ENCODE results near the gene APC.

DNA sequence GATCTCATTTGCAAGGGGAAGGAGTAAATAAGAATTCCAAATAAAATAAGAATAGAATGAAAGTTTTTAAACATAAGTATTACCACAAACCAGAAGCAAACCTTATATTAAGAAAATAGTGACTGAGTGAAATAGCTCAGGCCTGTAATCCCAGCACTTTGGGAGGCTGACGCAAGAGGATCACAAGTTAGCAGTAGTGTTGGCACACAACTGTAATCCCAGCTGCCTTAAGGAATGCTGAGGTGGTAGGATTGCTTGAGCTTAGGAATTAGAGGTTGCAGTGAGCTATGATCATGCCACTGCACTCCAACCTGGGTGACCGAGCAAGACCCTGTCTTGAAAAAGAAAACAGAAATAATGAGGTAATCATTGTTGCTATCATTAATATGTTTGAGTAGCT is 47.0 kb downstream of the APC start:
- TF ChIP-seq, protein P1, sequence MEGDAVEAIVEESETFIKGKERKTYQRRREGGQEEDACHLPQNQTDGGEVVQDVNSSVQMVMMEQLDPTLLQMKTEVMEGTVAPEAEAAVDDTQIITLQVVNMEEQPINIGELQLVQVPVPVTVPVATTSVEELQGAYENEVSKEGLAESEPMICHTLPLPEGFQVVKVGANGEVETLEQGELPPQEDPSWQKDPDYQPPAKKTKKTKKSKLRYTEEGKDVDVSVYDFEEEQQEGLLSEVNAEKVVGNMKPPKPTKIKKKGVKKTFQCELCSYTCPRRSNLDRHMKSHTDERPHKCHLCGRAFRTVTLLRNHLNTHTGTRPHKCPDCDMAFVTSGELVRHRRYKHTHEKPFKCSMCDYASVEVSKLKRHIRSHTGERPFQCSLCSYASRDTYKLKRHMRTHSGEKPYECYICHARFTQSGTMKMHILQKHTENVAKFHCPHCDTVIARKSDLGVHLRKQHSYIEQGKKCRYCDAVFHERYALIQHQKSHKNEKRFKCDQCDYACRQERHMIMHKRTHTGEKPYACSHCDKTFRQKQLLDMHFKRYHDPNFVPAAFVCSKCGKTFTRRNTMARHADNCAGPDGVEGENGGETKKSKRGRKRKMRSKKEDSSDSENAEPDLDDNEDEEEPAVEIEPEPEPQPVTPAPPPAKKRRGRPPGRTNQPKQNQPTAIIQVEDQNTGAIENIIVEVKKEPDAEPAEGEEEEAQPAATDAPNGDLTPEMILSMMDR (IDR thresholded peaks at IDR 0.05): no peak
- no peak for TF ChIP-seq POLR2A (IDR thresholded peaks at IDR 0.05)
- no peak for TF ChIP-seq EP300 (IDR thresholded peaks at IDR 0.05)
